ENCODE results near the gene LSM3.

Gene LSM3

GRCh38 chr3:14211621-14212020 lies 33.0 kb downstream of the LSM3 start:
- Histone ChIP-seq H3K36me3 (replicated peaks; ENCODE audit: insufficient read depth, low read length) (no peaks in the 10 kb centered on the region), H3K9me2 (replicated peaks; ENCODE audit: insufficient read depth, low read length) (no peaks in the 10 kb centered on the region), H2AFZ (ENCODE audit: low read length) (no peak overlapping the region), H3K4me2 (ENCODE audit: low read depth, low read length) (no peak overlapping the region), H3K4me1 (ENCODE audit: low read length) (no peaks in the 10 kb centered on the region), H3K79me2 (ENCODE audit: low read length) (no peaks in the 10 kb centered on the region), H3K4me3 (ENCODE audit: low read length) (no peak overlapping the region), H4K20me1 (ENCODE audit: insufficient read depth, low read length) (no peaks in the 10 kb centered on the region), H3F3A (ENCODE audit: insufficient read depth, low read length) (no peaks in the 10 kb centered on the region), H3K9ac (ENCODE audit: low read length) (no peak overlapping the region), H3K27me3 (replicated peaks; ENCODE audit: insufficient read depth, low read length) (no peaks in the 10 kb centered on the region), H3K27ac (ENCODE audit: low read length) (no peak overlapping the region), H3K9me3 (replicated peaks; ENCODE audit: insufficient read depth, low read length) (no peaks in the 10 kb centered on the region)
- no peak for TF ChIP-seq EZH2 (optimal IDR thresholded peaks at IDR 0.05; ENCODE audit: low read depth, low read length)
- TF ChIP-seq, protein P1, sequence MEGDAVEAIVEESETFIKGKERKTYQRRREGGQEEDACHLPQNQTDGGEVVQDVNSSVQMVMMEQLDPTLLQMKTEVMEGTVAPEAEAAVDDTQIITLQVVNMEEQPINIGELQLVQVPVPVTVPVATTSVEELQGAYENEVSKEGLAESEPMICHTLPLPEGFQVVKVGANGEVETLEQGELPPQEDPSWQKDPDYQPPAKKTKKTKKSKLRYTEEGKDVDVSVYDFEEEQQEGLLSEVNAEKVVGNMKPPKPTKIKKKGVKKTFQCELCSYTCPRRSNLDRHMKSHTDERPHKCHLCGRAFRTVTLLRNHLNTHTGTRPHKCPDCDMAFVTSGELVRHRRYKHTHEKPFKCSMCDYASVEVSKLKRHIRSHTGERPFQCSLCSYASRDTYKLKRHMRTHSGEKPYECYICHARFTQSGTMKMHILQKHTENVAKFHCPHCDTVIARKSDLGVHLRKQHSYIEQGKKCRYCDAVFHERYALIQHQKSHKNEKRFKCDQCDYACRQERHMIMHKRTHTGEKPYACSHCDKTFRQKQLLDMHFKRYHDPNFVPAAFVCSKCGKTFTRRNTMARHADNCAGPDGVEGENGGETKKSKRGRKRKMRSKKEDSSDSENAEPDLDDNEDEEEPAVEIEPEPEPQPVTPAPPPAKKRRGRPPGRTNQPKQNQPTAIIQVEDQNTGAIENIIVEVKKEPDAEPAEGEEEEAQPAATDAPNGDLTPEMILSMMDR (IDR thresholded peaks at IDR 0.05; ENCODE audit: low read length), result no peak
- TF ChIP-seq EZH2phosphoT487 (IDR thresholded peaks at IDR 0.05; ENCODE audit: low read length), result no peak
- no peak for DNase-seq

GRCh38 chr3:14212032-14212431 lies 33.4 kb downstream of the LSM3 start:
- no peak overlapping the region for H3K9ac ChIP-seq (ENCODE audit: low read length)
- no peak for DNase-seq
- H3K9me2 ChIP-seq (replicated peaks; ENCODE audit: insufficient read depth, low read length), result no peaks in the 10 kb centered on the region
- H3K9me3 ChIP-seq (replicated peaks; ENCODE audit: insufficient read depth, low read length), result no peaks in the 10 kb centered on the region
- no peak overlapping the region for H3K4me3 ChIP-seq (ENCODE audit: low read length)
- no peak overlapping the region for H2AFZ ChIP-seq (ENCODE audit: low read length)
- H3K4me2 ChIP-seq (ENCODE audit: low read depth, low read length), result no peak overlapping the region
- H3K27me3 ChIP-seq (replicated peaks; ENCODE audit: insufficient read depth, low read length), result no peaks in the 10 kb centered on the region
- H3K27ac ChIP-seq (ENCODE audit: low read length), result no peak overlapping the region
- H3K4me1 ChIP-seq (ENCODE audit: low read length), result no peaks in the 10 kb centered on the region
- H4K20me1 ChIP-seq (ENCODE audit: insufficient read depth, low read length), result no peaks in the 10 kb centered on the region
- H3K36me3 ChIP-seq (replicated peaks; ENCODE audit: insufficient read depth, low read length), result no peaks in the 10 kb centered on the region
- H3F3A ChIP-seq (ENCODE audit: insufficient read depth, low read length), result no peaks in the 10 kb centered on the region
- no peaks in the 10 kb centered on the region for H3K79me2 ChIP-seq (ENCODE audit: low read length)
- no peak for TF ChIP-seq EZH2 (optimal IDR thresholded peaks at IDR 0.05; ENCODE audit: low read depth, low read length)
- no peak for TF ChIP-seq EZH2phosphoT487 (IDR thresholded peaks at IDR 0.05; ENCODE audit: low read length)
- TF ChIP-seq, protein P1 (IDR thresholded peaks at IDR 0.05; ENCODE audit: low read length), result no peak

- Histone ChIP-seq H3K36me3 (replicated peaks; ENCODE audit: insufficient read depth, low read length) (no peaks in the 10 kb centered on the region), H3K4me2 (ENCODE audit: low read depth, low read length) (no peak overlapping the region), H3K79me2 (ENCODE audit: low read length) (no peaks in the 10 kb centered on the region), H3K4me3 (ENCODE audit: low read length) (no peak overlapping the region), H3K27ac (ENCODE audit: low read length) (no peak overlapping the region), H3K9ac (ENCODE audit: low read length) (no peak overlapping the region), H3K9me2 (replicated peaks; ENCODE audit: insufficient read depth, low read length) (no peaks in the 10 kb centered on the region), H2AFZ (ENCODE audit: low read length) (no peak overlapping the region), H4K20me1 (ENCODE audit: insufficient read depth, low read length) (no peaks in the 10 kb centered on the region), H3K9me3 (replicated peaks; ENCODE audit: insufficient read depth, low read length) (no peaks in the 10 kb centered on the region), H3F3A (ENCODE audit: insufficient read depth, low read length) (no peaks in the 10 kb centered on the region), H3K4me1 (ENCODE audit: low read length) (no peaks in the 10 kb centered on the region), H3K27me3 (replicated peaks; ENCODE audit: insufficient read depth, low read length) (no peaks in the 10 kb centered on the region)
- no peak for DNase-seq
- TF ChIP-seq, protein P1 (IDR thresholded peaks at IDR 0.05; ENCODE audit: low read length), result no peak
- TF ChIP-seq EZH2 (optimal IDR thresholded peaks at IDR 0.05; ENCODE audit: low read depth, low read length) (no peak), EZH2phosphoT487 (IDR thresholded peaks at IDR 0.05; ENCODE audit: low read length) (no peak)
Measured at GRCh38 chr3:14213066-14213774, 34.6 kb downstream of the LSM3 start.
